Measurements from ENCODE around the gene CDT1. TPM values are rescaled to one million over a fixed set of nuclear protein-coding genes. Genes with fewer than 3 reads are reported as not detected.

The CDT1 gene
- total RNA-seq, 1 experiment from 2014 or later = 160 TPM

- Histone ChIP-seq H3K36me3 (ENCODE audit: control insufficient read depth in 1 of 2, insufficient read depth in 2 of 2, low read length in 2 of 2) (peaks cover 19 to 61% of the 10 kb centered on the region in 2 experiments; a peak in 3 of 4 replicates), H3K9me2 (ENCODE audit: insufficient read depth) (no peaks in the 10 kb centered on the region), H3K79me2 (ENCODE audit: insufficient read depth, low read length) (peaks cover 71% of the 10 kb centered on the region), H3K4me1 (ENCODE audit: control insufficient read depth in 1 of 2, insufficient read depth in 2 of 2, low read length in 2 of 2) (peaks cover 18 to 55% of the 10 kb centered on the region in 2 experiments), H3K4me2 (ENCODE audit: low read length) (no peak overlapping the region), H3K9ac (ENCODE audit: low read length) (no peak overlapping the region), H3K9me3 (ENCODE audit: control insufficient read depth in 1 of 2, insufficient read depth in 1 of 2, low read depth in 1 of 2, low read length in 2 of 2) (no peaks in the 10 kb centered on the region), H3K27me3 (ENCODE audit: insufficient read depth, low read length) (no peaks in the 10 kb centered on the region), H3K27ac (ENCODE audit: low read depth, low read length) (peak overlapping the region; percentile 100), H4K20me1 (ENCODE audit: insufficient read depth) (peaks cover 12% of the 10 kb centered on the region; the same call in 1 of the 2 replicates), H2AFZ (ENCODE audit: low read depth, low read length, poor library complexity, severe bottlenecking) (no peak overlapping the region), H3K4me3 (replicated peaks in 1 of 2; ENCODE audit: low read depth in 1 of 2, low read length in 2 of 2) (no peak overlapping the region)
- no peak for TF ChIP-seq SP1 (IDR thresholded peaks at IDR 0.05; ENCODE audit: low read depth)
- peak; percentile 42 for TF ChIP-seq POLR2AphosphoS5 (IDR thresholded peaks at IDR 0.05; ENCODE audit: low read depth, low read length)
- TF ChIP-seq ZFX (IDR thresholded peaks at IDR 0.05) = peak; percentile 37; the same call in 1 of the 2 replicates
- TF ChIP-seq POLR2A (IDR thresholded peaks at IDR 0.05; ENCODE audit: borderline replicate concordance, extremely low read depth, insufficient read depth, insufficient read length) = peak; percentile 37
- BruUV-seq (replicated peaks) = no TSS peak
- CTCF ChIA-PET = interaction anchor here (4.9 kb wide), 1 partner anchor 70 kb away, joined by 33 read pairs; no protein-coding TSS in a partner anchor
- DNase-seq (ENCODE audit: low read depth, low spot score) = no peak
- RAD21 ChIA-PET (ENCODE audit: low non-redundant PET in 1 of 2, low total read pairs in 2 of 2, uncharacterized antibody in 2 of 2, unreplicated experiment in 2 of 2) = no interaction called here
- intact Hi-C loops (cut with micrococcal nuclease) = no loop called here
- POLR2A ChIA-PET = no interaction called here
- no peak for ATAC-seq
Measured at GRCh38 chr16:88807626-88808453, 4.3 kb downstream of the CDT1 start.

GRCh38 chr16:88809068-88809675 is 5.6 kb downstream of the CDT1 start:
- DNase-seq (ENCODE audit: low read depth, low spot score) (no peak), ATAC-seq (no peak)
- Histone ChIP-seq H3K9me2 (ENCODE audit: insufficient read depth) (no peaks in the 10 kb centered on the region), H3K79me2 (ENCODE audit: insufficient read depth, low read length) (peaks cover 66% of the 10 kb centered on the region), H2AFZ (ENCODE audit: low read depth, low read length, poor library complexity, severe bottlenecking) (no peak overlapping the region), H3K27ac (ENCODE audit: low read depth, low read length) (peak overlapping the region; percentile 100), H3K9me3 (ENCODE audit: control insufficient read depth in 1 of 2, insufficient read depth in 1 of 2, low read depth in 1 of 2, low read length in 2 of 2) (no peaks in the 10 kb centered on the region), H3K9ac (ENCODE audit: low read length) (peak overlapping the region; percentile 87; the same call in 1 of the 2 replicates), H4K20me1 (ENCODE audit: insufficient read depth) (peaks cover 12% of the 10 kb centered on the region; the same call in 1 of the 2 replicates), H3K4me3 (replicated peaks in 1 of 2; ENCODE audit: low read depth in 1 of 2, low read length in 2 of 2) (no peak overlapping the region), H3K4me2 (ENCODE audit: low read length) (peak overlapping the region; percentile 94), H3K4me1 (ENCODE audit: control insufficient read depth in 1 of 2, insufficient read depth in 2 of 2, low read length in 2 of 2) (peaks cover 29 to 66% of the 10 kb centered on the region in 2 experiments), H3K36me3 (ENCODE audit: control insufficient read depth in 1 of 2, insufficient read depth in 2 of 2, low read length in 2 of 2) (peaks cover 19 to 61% of the 10 kb centered on the region in 2 experiments; a peak in 3 of 4 replicates), H3K27me3 (ENCODE audit: insufficient read depth, low read length) (no peaks in the 10 kb centered on the region)
- no TSS peak for BruUV-seq (replicated peaks)
- intact Hi-C loops (cut with micrococcal nuclease) = no loop called here
- ChIA-PET RAD21 (ENCODE audit: low non-redundant PET in 1 of 2, low total read pairs in 2 of 2, uncharacterized antibody in 2 of 2, unreplicated experiment in 2 of 2) (no interaction called here), CTCF (interaction anchor here (0.7 to 4.9 kb wide), 4 partner anchors 24 to 362 kb away, joined by 3 to 33 read pairs (median 3); partner anchors contain the start of genes CDH15 and PIEZO1), POLR2A (interaction anchor here (0.6 to 3.2 kb wide), 6 partner anchors 10 to 1030 kb away, joined by 3 to 10 read pairs (median 3); partner anchors contain the start of gene ZNF778)
- TF ChIP-seq CEBPB (IDR thresholded peaks at IDR 0.05; ENCODE audit: low read depth) = no peak
- TF ChIP-seq, protein P1, sequence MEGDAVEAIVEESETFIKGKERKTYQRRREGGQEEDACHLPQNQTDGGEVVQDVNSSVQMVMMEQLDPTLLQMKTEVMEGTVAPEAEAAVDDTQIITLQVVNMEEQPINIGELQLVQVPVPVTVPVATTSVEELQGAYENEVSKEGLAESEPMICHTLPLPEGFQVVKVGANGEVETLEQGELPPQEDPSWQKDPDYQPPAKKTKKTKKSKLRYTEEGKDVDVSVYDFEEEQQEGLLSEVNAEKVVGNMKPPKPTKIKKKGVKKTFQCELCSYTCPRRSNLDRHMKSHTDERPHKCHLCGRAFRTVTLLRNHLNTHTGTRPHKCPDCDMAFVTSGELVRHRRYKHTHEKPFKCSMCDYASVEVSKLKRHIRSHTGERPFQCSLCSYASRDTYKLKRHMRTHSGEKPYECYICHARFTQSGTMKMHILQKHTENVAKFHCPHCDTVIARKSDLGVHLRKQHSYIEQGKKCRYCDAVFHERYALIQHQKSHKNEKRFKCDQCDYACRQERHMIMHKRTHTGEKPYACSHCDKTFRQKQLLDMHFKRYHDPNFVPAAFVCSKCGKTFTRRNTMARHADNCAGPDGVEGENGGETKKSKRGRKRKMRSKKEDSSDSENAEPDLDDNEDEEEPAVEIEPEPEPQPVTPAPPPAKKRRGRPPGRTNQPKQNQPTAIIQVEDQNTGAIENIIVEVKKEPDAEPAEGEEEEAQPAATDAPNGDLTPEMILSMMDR (IDR thresholded peaks at IDR 0.05 in 2 of 3, conservative IDR thresholded peaks at IDR 0.05 in 1 of 3; ENCODE audit: borderline replicate concordance in 1 of 3, insufficient read depth in 1 of 3, low read depth in 2 of 3, low read length in 2 of 3) = no peak
- no peak for TF ChIP-seq POLR2A (IDR thresholded peaks at IDR 0.05; ENCODE audit: borderline replicate concordance, extremely low read depth, insufficient read depth, insufficient read length)
- TF ChIP-seq SP1 (IDR thresholded peaks at IDR 0.05; ENCODE audit: low read depth) = no peak
- no peak for TF ChIP-seq FOSL1 (IDR thresholded peaks at IDR 0.05; ENCODE audit: low read depth)
- no peak for TF ChIP-seq CBX3 (IDR thresholded peaks at IDR 0.05; ENCODE audit: low read depth)
- TF ChIP-seq SIN3A (IDR thresholded peaks at IDR 0.05; ENCODE audit: low read depth) = no peak
- TF ChIP-seq, protein P2, sequence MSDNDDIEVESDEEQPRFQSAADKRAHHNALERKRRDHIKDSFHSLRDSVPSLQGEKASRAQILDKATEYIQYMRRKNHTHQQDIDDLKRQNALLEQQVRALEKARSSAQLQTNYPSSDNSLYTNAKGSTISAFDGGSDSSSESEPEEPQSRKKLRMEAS (IDR thresholded peaks at IDR 0.05) = no peak
- TF ChIP-seq ATF3 (IDR thresholded peaks at IDR 0.05) = no peak
- no peak for TF ChIP-seq JUND (IDR thresholded peaks at IDR 0.05)
- no peak for TF ChIP-seq SRF (IDR thresholded peaks at IDR 0.05; ENCODE audit: low read depth)
- no peak for TF ChIP-seq EZH2phosphoT487 (IDR thresholded peaks at IDR 0.05; ENCODE audit: borderline replicate concordance)
- TF ChIP-seq EZH2 (IDR thresholded peaks at IDR 0.05) = no peak
- no peak for TF ChIP-seq ZNF274 (IDR thresholded peaks at IDR 0.05; ENCODE audit: low read depth, low read length)
- no peak for TF ChIP-seq TCF7L2 (IDR thresholded peaks at IDR 0.05; ENCODE audit: borderline replicate concordance, extremely low read depth, insufficient read depth, insufficient read length)
- TF ChIP-seq ELF1 (IDR thresholded peaks at IDR 0.05; ENCODE audit: borderline replicate concordance, low read depth) = no peak
